Measurements from ENCODE around the gene ZNF524.
"Not testable (repeated sequence)": the region's sequence is repeated elsewhere in the genome, so short reads cannot be mapped to it uniquely, and the experiment has no call there.

ZNF524 gene

GRCh38 chr19:55599842-55600661 is at the start of gene ZNF524:
TSS of gene ZNF524 (plus strand) at chr19:55600288. CDS start at chr19:55602113, 1,825 bp downstream.
- in situ Hi-C loops (cut with HindIII; ENCODE audit: low pct_unique_long_range_greater_than_20kb, low sequenced_read_pairs), result no loop called here
- no peak for TF ChIP-seq JUND (IDR thresholded peaks at IDR 0.05; ENCODE audit: low read depth)
- DNase-seq (ENCODE audit: low read depth in 1 of 2, low spot score in 1 of 2), result peak; percentile 67 to 89

GRCh38 chr19:55550321-55550650 is 49.8 kb upstream of the ZNF524 start:
- no peak for DNase-seq (ENCODE audit: low read depth in 1 of 2, low spot score in 1 of 2)
- in situ Hi-C loops (cut with HindIII; ENCODE audit: low pct_unique_long_range_greater_than_20kb, low sequenced_read_pairs), result no loop called here
- no peak for TF ChIP-seq JUND (IDR thresholded peaks at IDR 0.05; ENCODE audit: low read depth)

GRCh38 chr19:55552206-55552605 is 47.9 kb upstream of the ZNF524 start:
- no peak for TF ChIP-seq JUND (IDR thresholded peaks at IDR 0.05; ENCODE audit: low read depth)
- in situ Hi-C loops (cut with HindIII; ENCODE audit: low pct_unique_long_range_greater_than_20kb, low sequenced_read_pairs), result no loop called here

GRCh38 chr19:55552620-55553019 is 47.5 kb upstream of the ZNF524 start:
- TF ChIP-seq JUND (IDR thresholded peaks at IDR 0.05; ENCODE audit: low read depth), result no peak
- in situ Hi-C loops (cut with HindIII; ENCODE audit: low pct_unique_long_range_greater_than_20kb, low sequenced_read_pairs), result no loop called here
- no peak for DNase-seq (ENCODE audit: low read depth in 1 of 2, low spot score in 1 of 2)

More at GRCh38 chr19:55552206-55552605, 47.9 kb upstream of the ZNF524 start:
- no peak for DNase-seq (ENCODE audit: low read depth in 1 of 2, low spot score in 1 of 2)

GRCh38 chr19:55553217-55554182 is 46.6 kb upstream of the ZNF524 start:
- no peak for DNase-seq (ENCODE audit: low read depth in 1 of 2, low spot score in 1 of 2)
- no peak for TF ChIP-seq JUND (IDR thresholded peaks at IDR 0.05; ENCODE audit: low read depth)
- in situ Hi-C loops (cut with HindIII; ENCODE audit: low pct_unique_long_range_greater_than_20kb, low sequenced_read_pairs), result no loop called here

GRCh38 chr19:55554302-55554701 is 45.8 kb upstream of the ZNF524 start:
- TF ChIP-seq JUND (IDR thresholded peaks at IDR 0.05; ENCODE audit: low read depth), result no peak
- in situ Hi-C loops (cut with HindIII; ENCODE audit: low pct_unique_long_range_greater_than_20kb, low sequenced_read_pairs), result no loop called here
- DNase-seq (ENCODE audit: low read depth in 1 of 2, low spot score in 1 of 2), result no peak

DNA sequence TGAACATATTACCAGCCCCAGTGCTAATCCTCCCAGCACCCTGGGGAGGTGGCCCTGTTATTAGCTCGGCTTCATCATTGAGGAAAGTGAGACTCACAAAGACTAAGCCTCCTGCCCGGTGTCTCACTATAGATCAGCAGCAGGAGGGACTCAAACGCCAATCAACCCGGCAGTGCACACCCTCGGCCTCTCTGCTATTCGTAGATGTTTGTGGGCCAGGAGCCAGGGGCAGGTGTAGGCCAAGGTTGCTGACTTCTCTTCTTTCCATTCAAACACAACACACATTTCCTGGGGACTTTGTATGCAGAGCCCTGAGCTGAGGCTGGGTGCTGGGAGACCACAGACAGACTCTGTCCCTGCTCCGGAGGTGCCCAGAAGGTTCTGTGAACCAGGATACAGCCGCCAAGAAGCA is 45.3 kb upstream of the ZNF524 start:
- TF ChIP-seq JUND (IDR thresholded peaks at IDR 0.05; ENCODE audit: low read depth), result no peak
- no peak for DNase-seq (ENCODE audit: low read depth in 1 of 2, low spot score in 1 of 2)
- in situ Hi-C loops (cut with HindIII; ENCODE audit: low pct_unique_long_range_greater_than_20kb, low sequenced_read_pairs), result no loop called here

DNA sequence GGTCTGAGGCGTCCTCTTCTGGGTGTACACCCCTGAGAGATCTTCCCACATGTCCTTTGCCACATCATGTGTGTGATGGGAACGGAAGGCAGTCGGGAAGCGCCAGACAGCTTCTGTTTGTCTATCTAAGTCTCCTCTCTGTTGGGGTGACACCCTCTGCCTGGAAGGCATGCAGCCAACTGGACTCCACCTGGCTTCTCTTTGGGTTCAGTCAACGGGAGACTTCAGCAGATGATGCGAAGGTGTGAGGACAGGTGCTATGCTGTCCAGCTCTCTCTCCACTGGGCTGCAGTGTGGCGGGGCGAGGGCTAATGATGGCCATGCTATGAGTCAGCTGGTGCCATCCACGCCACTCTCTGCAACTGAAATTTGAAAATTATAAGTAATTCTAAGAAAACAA is 40.4 kb upstream of the ZNF524 start:
- DNase-seq (ENCODE audit: low read depth in 1 of 2, low spot score in 1 of 2), result no peak
- in situ Hi-C loops (cut with HindIII; ENCODE audit: low pct_unique_long_range_greater_than_20kb, low sequenced_read_pairs), result no loop called here
- TF ChIP-seq JUND (IDR thresholded peaks at IDR 0.05; ENCODE audit: low read depth), result no peak

GRCh38 chr19:55563261-55563690 is 36.8 kb upstream of the ZNF524 start:
- no peak for TF ChIP-seq JUND (IDR thresholded peaks at IDR 0.05; ENCODE audit: low read depth)
- in situ Hi-C loops (cut with HindIII; ENCODE audit: low pct_unique_long_range_greater_than_20kb, low sequenced_read_pairs), result no loop called here
- no peak for DNase-seq (ENCODE audit: low read depth in 1 of 2, low spot score in 1 of 2)

- no peak for TF ChIP-seq JUND (IDR thresholded peaks at IDR 0.05; ENCODE audit: low read depth)
- DNase-seq (ENCODE audit: low read depth in 1 of 2, low spot score in 1 of 2), result no peak
- in situ Hi-C loops (cut with HindIII; ENCODE audit: low pct_unique_long_range_greater_than_20kb, low sequenced_read_pairs), result no loop called here
Observed at GRCh38 chr19:55566823-55567222, 33.3 kb upstream of the ZNF524 start.

DNA sequence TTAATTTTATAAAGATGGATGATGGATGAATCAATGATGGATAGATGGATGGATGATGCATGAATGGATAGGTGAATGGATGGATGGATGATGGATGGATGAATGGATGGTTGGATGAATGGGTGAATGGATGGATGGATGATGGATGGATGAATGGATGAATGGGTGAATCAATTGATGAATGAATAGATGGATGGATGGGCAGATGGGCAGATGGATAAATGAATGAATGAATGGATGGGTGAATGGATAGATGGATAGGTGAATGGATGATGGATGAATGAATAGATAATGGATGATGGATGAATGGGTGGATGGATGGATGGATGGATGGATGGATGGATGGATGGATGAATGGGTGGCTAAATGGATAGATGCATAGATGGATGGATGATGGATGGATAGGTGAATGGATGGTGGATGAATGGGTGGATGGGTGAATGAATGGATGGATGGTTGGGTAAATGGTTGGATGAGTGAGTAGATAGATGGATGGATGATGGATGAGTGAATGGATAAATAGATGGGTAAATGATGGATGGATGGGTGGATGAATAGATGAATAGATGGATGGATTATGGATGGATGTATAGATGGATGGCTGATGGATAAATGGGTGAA is 32.3 kb upstream of the ZNF524 start:
- TF ChIP-seq JUND (IDR thresholded peaks at IDR 0.05; ENCODE audit: low read depth), result no peak
- in situ Hi-C loops (cut with HindIII; ENCODE audit: low pct_unique_long_range_greater_than_20kb, low sequenced_read_pairs), result no loop called here
- DNase-seq (ENCODE audit: low read depth in 1 of 2, low spot score in 1 of 2), result no peak

DNA sequence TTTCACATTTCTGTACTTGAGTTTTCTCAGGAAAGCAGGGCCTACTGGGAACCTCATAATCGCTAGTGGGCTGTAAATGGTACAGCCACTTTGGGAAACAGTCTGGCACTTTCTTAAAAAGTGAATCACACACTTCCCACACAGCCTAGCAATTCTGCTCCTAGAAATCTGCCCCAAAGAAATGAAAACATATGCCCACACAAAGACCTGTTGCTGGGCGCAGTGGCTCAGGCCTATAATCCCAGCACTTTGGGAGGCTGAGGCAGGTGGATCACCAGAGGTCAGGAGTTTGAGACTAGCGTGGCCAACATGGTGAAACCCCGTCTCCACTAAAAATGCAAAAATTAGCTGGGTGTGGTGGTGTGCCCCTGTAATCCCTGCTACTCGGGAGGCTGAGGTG is 30.6 kb upstream of the ZNF524 start:
- in situ Hi-C loops (cut with HindIII; ENCODE audit: low pct_unique_long_range_greater_than_20kb, low sequenced_read_pairs); DNase-seq (ENCODE audit: low read depth in 1 of 2, low spot score in 1 of 2): not testable (repeated sequence)

DNA sequence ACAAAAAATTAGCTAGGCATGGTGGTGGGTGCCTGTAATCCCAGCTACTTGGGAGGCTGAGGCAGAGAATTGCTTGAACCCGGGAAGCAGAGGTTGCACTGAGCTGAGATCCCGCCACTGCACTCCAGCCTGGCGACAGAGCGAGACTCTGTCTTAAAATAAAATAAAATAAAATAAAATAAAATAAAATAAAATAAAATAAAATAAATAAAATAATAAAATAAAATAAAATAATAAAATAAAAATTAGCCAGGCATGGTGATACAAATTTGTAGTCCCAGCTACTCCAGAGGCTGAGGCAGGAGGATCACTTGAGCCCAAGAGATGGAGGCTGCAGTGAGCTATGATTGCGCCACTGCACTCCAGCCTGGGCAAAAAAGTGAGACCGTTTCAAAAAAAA is 26.2 kb upstream of the ZNF524 start:
- in situ Hi-C loops (cut with HindIII; ENCODE audit: low pct_unique_long_range_greater_than_20kb, low sequenced_read_pairs), result not testable (repeated sequence)

More for the DNA sequence above, 26.2 kb upstream of the ZNF524 start:
- DNase-seq (ENCODE audit: low read depth in 1 of 2, low spot score in 1 of 2), result not testable (repeated sequence)

Data from T47D (cell line).